IPS DF 19.7 (cell line): Measurements from ENCODE around the gene FNDC10.
"Not testable (repeated sequence)": the region's sequence is repeated elsewhere in the genome, so short reads cannot be mapped to it uniquely, and the experiment has no call there.

Experiments used
- DNase-seq: peaks from one replicate; pipeline ENCODE4 v3.0.0-alpha.2; 2013; ENCODE audit warnings: low read depth, low spot score

Gene FNDC10

GRCh38 chr1:1599030-1599934 lies 653 bp downstream of the FNDC10 start:
- no peak for DNase-seq

- DNase-seq = no peak
These were observed 1.3 kb downstream of the FNDC10 start for GRCh38 chr1:1598720-1599029.

- DNase-seq = no peak
These were observed 1.8 kb downstream of the FNDC10 start for GRCh38 chr1:1598051-1598719.

- no peak for DNase-seq
These were observed 2.5 kb downstream of the FNDC10 start for GRCh38 chr1:1597275-1597930.

GRCh38 chr1:1596493-1597274 lies 3.3 kb downstream of the FNDC10 start:
- DNase-seq = no peak

GRCh38 chr1:1595341-1595740 lies 4.6 kb downstream of the FNDC10 start:
- not testable (repeated sequence) for DNase-seq

GRCh38 chr1:1594602-1595260 lies 5.2 kb downstream of the FNDC10 start:
- no peak for DNase-seq

GRCh38 chr1:1593834-1594601 lies 5.9 kb downstream of the FNDC10 start:
- no peak for DNase-seq

- DNase-seq = no peak
These were observed 8.5 kb downstream of the FNDC10 start for GRCh38 chr1:1591452-1591851.

- DNase-seq = no peak
These were observed 16.5 kb downstream of the FNDC10 start for GRCh38 chr1:1583347-1584010.

- DNase-seq = no peak
These were observed 17.2 kb downstream of the FNDC10 start for GRCh38 chr1:1582585-1583346.

GRCh38 chr1:1578371-1578940 lies 21.5 kb downstream of the FNDC10 start:
- no peak for DNase-seq

- no peak for DNase-seq
These were observed 22.4 kb downstream of the FNDC10 start for GRCh38 chr1:1577367-1578011.

GRCh38 chr1:1574721-1575537 lies 25.0 kb downstream of the FNDC10 start, which contains the start of gene SSU72:
SSU72 (minus strand) TSS chr1:1574863; CDS start chr1:1574557, 306 bp downstream.
- no peak for DNase-seq

- no peak for DNase-seq
These were observed 25.9 kb downstream of the FNDC10 start for GRCh38 chr1:1573843-1574720.

GRCh38 chr1:1569341-1569740 lies 30.6 kb downstream of the FNDC10 start:
- no peak for DNase-seq
